Endothelial cell of umbilical vein (primary cell): ENCODE measurements around the gene FOXL3. TPM values are rescaled to one million over a fixed set of nuclear protein-coding genes. Genes with fewer than 3 reads are reported as not detected.

Experiments used
- BruUV-seq: library from RNA; stranded (reverse); fragments of 400-500 nt; replicated peaks from 2 replicates; lab custom pipeline; 2021; lab: Mats Ljungman, UMichigan
- CTCF ChIA-PET: fragments of 300-600, 350-600 bp; sonication (Branson Sonifier 250); formaldehyde crosslinking; loops from one replicate; lab custom pipeline; 2021; ENCODE audit warnings: antibody characterized with exemption, inconsistent platforms; lab: Charles Lee
- POLR2A ChIA-PET: fragments of 300-600, 350-600 bp; sonication (Branson Sonifier 250); formaldehyde crosslinking; loops from one replicate; lab custom pipeline; 2021; ENCODE audit warnings: antibody characterized with exemption, inconsistent platforms; lab: Charles Lee
- DNase-seq: peaks from one replicate; pipeline ENCODE4 v3.0.0-alpha.2; 2011; ENCODE audit warnings: low read depth, low spot score
- FAIRE-seq: peaks from 2 replicates; lab custom pipeline; 2011; peaks lifted over from hg19 to GRCh38; lab: Jason Lieb, UNC
- H2AFZ ChIP-seq: 2 replicates; pipeline ENCODE4 v1.6.0; 2012; ENCODE audit warnings: low read depth, low read length, control low read depth, inconsistent platforms
- H3K27ac ChIP-seq: 2 replicates; pipeline ENCODE4 v1.5.1; 2011; ENCODE audit warnings: low read depth, mild to moderate bottlenecking, control low read depth, low read length, moderate library complexity; ENCODE audit not compliant: insufficient read depth
- H3K27me3 ChIP-seq, 2 experiments: 2 replicates each; pipeline versions ENCODE4 v1.6.0 to v1.6.1; 2011; ENCODE audit warnings: low read length in 2 of 2, mixed read lengths in 1 of 2; ENCODE audit not compliant: control insufficient read depth in 2 of 2, insufficient read depth in 2 of 2
- H3K36me3 ChIP-seq, 2 experiments: 2 replicates in 1 of 2; 3 replicates in 1 of 2; pipeline ENCODE4 v1.5.1; 2011; ENCODE audit warnings: low read length in 2 of 2, mild to moderate bottlenecking in 1 of 2, moderate library complexity in 1 of 2; ENCODE audit not compliant: control insufficient read depth in 2 of 2, insufficient read depth in 2 of 2; ENCODE audit errors: extremely low read depth in 1 of 2
- H3K4me1 ChIP-seq: 3 replicates; pipeline ENCODE4 v1.5.1; 2011; ENCODE audit warnings: mild to moderate bottlenecking, low read length; ENCODE audit not compliant: control insufficient read depth, insufficient read depth; ENCODE audit errors: extremely low read depth
- H3K4me2 ChIP-seq: 2 replicates; pipeline ENCODE4 v1.6.1; 2011; ENCODE audit warnings: low read length, control low read depth, mixed read lengths; ENCODE audit not compliant: insufficient read depth
- H3K4me3 ChIP-seq, 3 experiments: fragments of 200-600 bp in 1 of 3; sonication (generic), shearing (Covaris generic) in 1 of 3; replicated peaks in 1 of 3; 2 replicates each; pipeline ENCODE4 v1.5.1; 2011 to 2016; ENCODE audit warnings: control low read depth in 3 of 3, low read length in 3 of 3, mild to moderate bottlenecking in 2 of 3, inconsistent platforms in 1 of 3, low read depth in 1 of 3, moderate library complexity in 1 of 3; ENCODE audit not compliant: insufficient read depth in 1 of 3
- H3K79me2 ChIP-seq: 2 replicates; pipeline ENCODE4 v1.6.0; 2012; ENCODE audit warnings: low read length, inconsistent platforms; ENCODE audit not compliant: control insufficient read depth, insufficient read depth
- H3K9ac ChIP-seq: replicated peaks from 2 replicates; pipeline ENCODE3; 2011; ENCODE audit warnings: low read length, control low read depth; ENCODE audit not compliant: insufficient read depth; ENCODE audit errors: extremely low read depth
- H3K9me1 ChIP-seq: replicated peaks from 3 replicates; pipeline ENCODE4 v1.6.0; 2011; ENCODE audit warnings: mild to moderate bottlenecking, low read length; ENCODE audit not compliant: control insufficient read depth, insufficient read depth; ENCODE audit errors: extremely low read depth
- H3K9me3 ChIP-seq: replicated peaks from 2 replicates; pipeline ENCODE4 v1.5.1; 2012; ENCODE audit warnings: low read length, inconsistent platforms; ENCODE audit not compliant: control insufficient read depth, insufficient read depth
- H4K20me1 ChIP-seq: replicated peaks from 2 replicates; pipeline ENCODE3; 2011; ENCODE audit warnings: mild to moderate bottlenecking, low read length; ENCODE audit not compliant: control insufficient read depth, insufficient read depth; ENCODE audit errors: extremely low read depth
- EZH2 ChIP-seq: IDR thresholded peaks from 2 replicates; pipeline ENCODE4 v1.6.1; 2012; ENCODE audit warnings: borderline replicate concordance, low read depth, mild to moderate bottlenecking, moderate library complexity, low read length, inconsistent platforms; ENCODE audit not compliant: severe bottlenecking
- FOS ChIP-seq: IDR thresholded peaks from 2 replicates; pipeline ENCODE4 v1.6.1; 2011; ENCODE audit warnings: mild to moderate bottlenecking, low read length, moderate library complexity, borderline replicate concordance; ENCODE audit not compliant: insufficient read depth
- GATA2 ChIP-seq: IDR thresholded peaks from 2 replicates; pipeline ENCODE4 v1.7.0; 2011; ENCODE audit warnings: low read depth, mild to moderate bottlenecking, moderate library complexity, mixed read lengths, low read length; ENCODE audit not compliant: insufficient read length, insufficient read depth
- JUN ChIP-seq: IDR thresholded peaks from 2 replicates; pipeline ENCODE4 v1.6.1; 2011; ENCODE audit warnings: borderline replicate concordance, low read depth; ENCODE audit not compliant: insufficient read length, insufficient read depth
- MYC ChIP-seq: IDR thresholded peaks from one replicate; pipeline ENCODE4 v1.6.1; 2011; ENCODE audit warnings: mild to moderate bottlenecking, low read depth, low read length
- POLR2A ChIP-seq: IDR thresholded peaks from 2 replicates; pipeline ENCODE4 v1.6.1; 2012; ENCODE audit warnings: low read depth, mild to moderate bottlenecking, control low read depth, low read length
- POLR2AphosphoS5 ChIP-seq: IDR thresholded peaks from 2 replicates; pipeline ENCODE4 v1.6.1; 2012; ENCODE audit warnings: low read depth, mild to moderate bottlenecking, control low read depth, low read length, moderate library complexity; ENCODE audit not compliant: insufficient read depth
- dilution Hi-C: fragments of 300-500 bp; cut with MboI; formaldehyde crosslinking; loops from one replicate; pipeline ENCODE4 v1.15.0; 2019; ENCODE audit warnings: low sequenced_read_pairs; ENCODE audit not compliant: extremely low pct_ligation_motif_present
- intact Hi-C: fragments of 100-400 bp; cut with micrococcal nuclease; formaldehyde crosslinking; loops from one replicate; pipeline ENCODE4 v1.10.0; 2022
- polyA plus RNA-seq, 4 experiments: library from polyadenylated mRNA; depleted of rRNA in 3 of 4; stranded (reverse) in 3 of 4; unstranded in 1 of 4; fragments of >200 nt; gene quantifications; 2 replicates each; pipeline versions ENCODE4 v1.2.1 to v1.2.3, GENCODE V29; 2011 to 2012; ENCODE audit warnings: missing spikeins in 1 of 4
- total RNA-seq: library from RNA; stranded (reverse); gene quantifications from 2 replicates; pipeline ENCODE4 v1.2.3, GENCODE V29; 2021
- TF ChIP-seq, protein P1 (sequence below), 2 donors: IDR thresholded peaks; 1 replicate in 1 of 2; 2 replicates in 1 of 2; pipeline ENCODE4 v1.5.1; 2011; ENCODE audit warnings: low read length in 2 of 2, mild to moderate bottlenecking in 2 of 2, moderate library complexity in 2 of 2, control low read depth in 1 of 2, inconsistent platforms in 1 of 2, low read depth in 1 of 2; ENCODE audit not compliant: insufficient read depth in 1 of 2; ENCODE audit errors: extremely low read depth in 1 of 2
- TF ChIP-seq, protein P2 (sequence below): IDR thresholded peaks from 2 replicates; pipeline ENCODE4 v1.6.1; 2011; ENCODE audit not compliant: insufficient read depth, insufficient read length

The FOXL3 gene
- total and polyA plus RNA-seq, 2 donors (not counting 3 experiments of a cell fraction or from before 2014, with no cell fraction given) = not detected

DNA sequence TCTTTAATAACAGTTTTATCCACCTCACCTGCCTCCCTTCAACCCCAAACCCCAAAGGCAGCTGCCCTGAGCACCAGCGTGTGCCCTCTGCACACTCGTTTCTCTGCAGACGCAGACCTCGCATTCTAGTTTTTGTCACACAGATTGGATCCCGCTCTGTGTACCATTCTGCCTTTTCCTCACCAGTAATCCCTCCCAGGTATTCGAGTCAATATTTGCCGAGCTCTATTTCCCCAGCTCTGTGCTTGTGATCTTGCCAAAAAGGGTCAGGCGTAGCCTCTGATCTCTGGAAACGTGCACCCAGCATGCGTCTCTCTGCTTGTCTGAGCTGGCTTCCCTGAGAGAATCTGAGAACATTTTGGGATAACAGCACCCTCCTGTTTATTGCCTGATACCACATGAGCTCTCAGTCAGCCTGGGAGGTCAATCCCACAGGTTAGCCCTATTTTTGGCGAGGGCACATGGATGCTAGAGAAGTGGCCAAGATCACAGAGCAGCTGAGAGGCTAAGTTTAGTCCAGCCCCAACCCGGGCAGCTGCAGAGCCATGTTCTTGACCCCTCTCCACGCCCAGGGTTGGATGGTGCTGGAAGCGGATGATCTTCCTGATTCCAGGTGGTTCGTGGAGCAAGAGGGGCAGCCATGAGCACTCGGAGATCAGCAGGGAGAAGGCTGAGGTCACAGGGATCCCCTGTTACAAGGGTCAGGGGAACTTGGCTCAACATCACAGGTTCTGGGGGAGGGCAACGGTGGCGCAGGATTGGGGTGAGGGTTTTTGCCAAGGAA is 29.1 kb downstream of the FOXL3 start:
- dilution Hi-C loops (no loop called here), intact Hi-C loops (no loop called here)
- Histone ChIP-seq H3K27me3 (peaks cover 11 to 22% of the 10 kb centered on the region in 2 experiments), H3K4me2 (no peak overlapping the region), H3K9ac (no peak overlapping the region), H3K27ac (no peak overlapping the region), H3K79me2 (no peaks in the 10 kb centered on the region), H3K4me3 (no peak overlapping the region), H3K4me1 (no peaks in the 10 kb centered on the region), H3K36me3 (no peaks in the 10 kb centered on the region), H2AFZ (no peak overlapping the region), H3K9me3 (no peaks in the 10 kb centered on the region), H3K9me1 (no peaks in the 10 kb centered on the region), H4K20me1 (no peaks in the 10 kb centered on the region)
- POLR2A ChIA-PET = no interaction called here
- no TSS peak for BruUV-seq
- TF ChIP-seq MYC (no peak), POLR2AphosphoS5 (no peak), JUN (no peak), EZH2 (no peak), GATA2 (no peak), FOS (no peak), POLR2A (no peak)
- TF ChIP-seq, protein P1, sequence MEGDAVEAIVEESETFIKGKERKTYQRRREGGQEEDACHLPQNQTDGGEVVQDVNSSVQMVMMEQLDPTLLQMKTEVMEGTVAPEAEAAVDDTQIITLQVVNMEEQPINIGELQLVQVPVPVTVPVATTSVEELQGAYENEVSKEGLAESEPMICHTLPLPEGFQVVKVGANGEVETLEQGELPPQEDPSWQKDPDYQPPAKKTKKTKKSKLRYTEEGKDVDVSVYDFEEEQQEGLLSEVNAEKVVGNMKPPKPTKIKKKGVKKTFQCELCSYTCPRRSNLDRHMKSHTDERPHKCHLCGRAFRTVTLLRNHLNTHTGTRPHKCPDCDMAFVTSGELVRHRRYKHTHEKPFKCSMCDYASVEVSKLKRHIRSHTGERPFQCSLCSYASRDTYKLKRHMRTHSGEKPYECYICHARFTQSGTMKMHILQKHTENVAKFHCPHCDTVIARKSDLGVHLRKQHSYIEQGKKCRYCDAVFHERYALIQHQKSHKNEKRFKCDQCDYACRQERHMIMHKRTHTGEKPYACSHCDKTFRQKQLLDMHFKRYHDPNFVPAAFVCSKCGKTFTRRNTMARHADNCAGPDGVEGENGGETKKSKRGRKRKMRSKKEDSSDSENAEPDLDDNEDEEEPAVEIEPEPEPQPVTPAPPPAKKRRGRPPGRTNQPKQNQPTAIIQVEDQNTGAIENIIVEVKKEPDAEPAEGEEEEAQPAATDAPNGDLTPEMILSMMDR (IDR thresholded peaks at IDR 0.05; ENCODE audit: extremely low read depth in 1 of 2, insufficient read depth in 1 of 2, low read depth in 1 of 2, low read length in 2 of 2) = no peak
- TF ChIP-seq, protein P2, sequence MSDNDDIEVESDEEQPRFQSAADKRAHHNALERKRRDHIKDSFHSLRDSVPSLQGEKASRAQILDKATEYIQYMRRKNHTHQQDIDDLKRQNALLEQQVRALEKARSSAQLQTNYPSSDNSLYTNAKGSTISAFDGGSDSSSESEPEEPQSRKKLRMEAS = no peak
- CTCF ChIA-PET = no interaction called here
- FAIRE-seq (no peak), DNase-seq (no peak)
